Smooth muscle cell (in vitro differentiated cells): ENCODE results near the gene SIRT4. TPM values are rescaled to one million over a fixed set of nuclear protein-coding genes. Genes with fewer than 3 reads are reported as not detected.

ENCODE experiments used
- DNase-seq: peaks from one replicate; lab custom pipeline; 2025; ENCODE audit not compliant: unreplicated experiment; lab: John Stamatoyannopoulos, UW
- H2AFZ ChIP-seq: fragments of 200-600 bp; sonication (generic); 2 replicates; pipeline ENCODE4 v1.6.0; 2016; ENCODE audit warnings: antibody characterized with exemption, low read depth, mild to moderate bottlenecking
- H3F3A ChIP-seq: fragments of 200-600 bp; sonication (generic); 2 replicates; pipeline ENCODE4 v1.6.0; 2017; ENCODE audit warnings: antibody characterized with exemption, low read depth
- H3K27ac ChIP-seq: fragments of 200-600 bp; sonication (generic); 2 replicates; pipeline ENCODE4 v1.5.1; 2016; ENCODE audit warnings: low read depth, mild to moderate bottlenecking
- H3K27me3 ChIP-seq: fragments of 200-600 bp; sonication (generic); 2 replicates; pipeline ENCODE4 v1.6.1; 2016; ENCODE audit warnings: low read depth, mild to moderate bottlenecking
- H3K36me3 ChIP-seq: fragments of 200-600 bp; sonication (generic); 2 replicates; pipeline ENCODE4 v1.5.1; 2016; ENCODE audit warnings: low read depth
- H3K4me1 ChIP-seq: fragments of 200-600 bp; sonication (generic); 2 replicates; pipeline ENCODE4 v1.5.1; 2016; ENCODE audit warnings: low read depth
- H3K4me2 ChIP-seq: fragments of 200-600 bp; sonication (generic); 2 replicates; pipeline ENCODE4 v1.6.0; 2016; ENCODE audit warnings: mild to moderate bottlenecking
- H3K4me3 ChIP-seq: fragments of 200-600 bp; sonication (generic); 2 replicates; pipeline ENCODE4 v1.5.1; 2016; ENCODE audit warnings: mild to moderate bottlenecking
- H3K79me2 ChIP-seq: fragments of 200-600 bp; sonication (generic); 2 replicates; pipeline ENCODE4 v1.6.0; 2016; ENCODE audit warnings: low read depth, mild to moderate bottlenecking
- H3K9ac ChIP-seq: fragments of 200-600 bp; sonication (generic); 2 replicates; pipeline ENCODE4 v1.6.0; 2016; ENCODE audit warnings: low read depth
- H3K9me3 ChIP-seq: fragments of 200-600 bp; sonication (generic); replicated peaks from 2 replicates; pipeline ENCODE4 v1.5.1; 2016; ENCODE audit warnings: low read depth
- H4K20me1 ChIP-seq: fragments of 200-600 bp; sonication (generic); 2 replicates; pipeline ENCODE4 v1.6.0; 2016; ENCODE audit warnings: low read depth
- WGBS: methylation state at CpG from one replicate; pipeline ENCODE4 v1.1.7; 2016; ENCODE audit warnings: low lambda C conversion rate; 5-methylcytosine and 5-hydroxymethylcytosine counted together
- polyA plus RNA-seq: library from polyadenylated mRNA; unstranded; fragments of >200 nt; fragmentation: Nextera tagmentation; extraction: Ambion mirVana; gene quantifications from 2 replicates; pipeline ENCODE4 v1.2.1, GENCODE V29; 2016
- total RNA-seq: library from RNA; depleted of rRNA; stranded (reverse); fragments of >200 nt; gene quantifications from 2 replicates; pipeline ENCODE4 v1.2.3, GENCODE V29; 2014
- TF ChIP-seq, protein P1 (sequence below): fragments of 200-600 bp; sonication (generic); IDR thresholded peaks from 2 replicates; pipeline ENCODE4 v1.5.1; 2017; ENCODE audit warnings: borderline replicate concordance, mild to moderate bottlenecking, antibody characterized with exemption; ENCODE audit not compliant: insufficient read depth, poor library complexity, severe bottlenecking

Gene SIRT4
- total and polyA plus RNA-seq, 2 experiments from 2014 or later, result 2.7 to 5.3 TPM

DNA sequence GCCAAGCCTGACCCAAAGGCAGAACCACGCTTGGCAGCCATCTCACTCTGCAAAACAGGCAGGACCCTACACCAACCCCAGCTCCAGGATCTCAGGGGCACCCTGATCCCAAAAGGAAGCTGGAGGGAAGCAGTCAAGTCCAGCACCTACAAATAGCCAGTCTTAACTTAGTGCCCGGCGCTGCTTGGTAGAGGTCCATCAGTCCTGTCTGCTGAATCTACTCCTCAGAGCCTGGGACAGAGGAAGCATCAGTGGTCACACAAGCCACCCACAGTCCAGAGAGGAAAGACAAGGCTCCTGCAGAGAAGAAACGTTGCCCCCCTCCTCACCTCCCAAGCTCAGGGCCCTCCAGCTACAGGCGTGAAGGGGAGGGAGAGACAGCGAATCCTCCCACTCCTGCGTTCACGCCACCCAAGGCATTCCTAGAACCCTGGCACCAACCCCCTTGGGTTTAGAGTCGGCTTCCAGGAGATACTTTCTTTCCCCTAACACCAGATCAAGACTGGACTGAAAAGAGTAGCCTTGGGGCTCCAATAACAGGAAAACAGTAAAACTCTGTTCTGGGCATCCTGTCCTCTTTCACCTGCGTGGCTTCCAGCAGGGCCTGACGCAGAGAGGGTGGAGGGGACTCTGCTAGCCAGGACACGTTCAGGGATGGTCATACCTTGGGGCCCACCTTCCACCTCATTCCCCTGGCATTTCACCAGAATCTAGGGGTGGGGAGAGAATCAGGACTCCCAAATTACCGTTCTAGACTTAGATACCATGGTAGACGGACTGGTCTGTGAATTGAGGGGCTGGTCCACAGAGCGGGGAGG is 37.8 kb upstream of the SIRT4 start:
- H3K36me3 ChIP-seq, result no peaks in the 10 kb centered on the region
- H3K9me3 ChIP-seq, result no peaks in the 10 kb centered on the region
- no peak for DNase-seq
- H3K4me3 ChIP-seq, result peak overlapping the region; percentile 97
- H4K20me1 ChIP-seq, result peaks cover 55% of the 10 kb centered on the region
- TF ChIP-seq, protein P1, sequence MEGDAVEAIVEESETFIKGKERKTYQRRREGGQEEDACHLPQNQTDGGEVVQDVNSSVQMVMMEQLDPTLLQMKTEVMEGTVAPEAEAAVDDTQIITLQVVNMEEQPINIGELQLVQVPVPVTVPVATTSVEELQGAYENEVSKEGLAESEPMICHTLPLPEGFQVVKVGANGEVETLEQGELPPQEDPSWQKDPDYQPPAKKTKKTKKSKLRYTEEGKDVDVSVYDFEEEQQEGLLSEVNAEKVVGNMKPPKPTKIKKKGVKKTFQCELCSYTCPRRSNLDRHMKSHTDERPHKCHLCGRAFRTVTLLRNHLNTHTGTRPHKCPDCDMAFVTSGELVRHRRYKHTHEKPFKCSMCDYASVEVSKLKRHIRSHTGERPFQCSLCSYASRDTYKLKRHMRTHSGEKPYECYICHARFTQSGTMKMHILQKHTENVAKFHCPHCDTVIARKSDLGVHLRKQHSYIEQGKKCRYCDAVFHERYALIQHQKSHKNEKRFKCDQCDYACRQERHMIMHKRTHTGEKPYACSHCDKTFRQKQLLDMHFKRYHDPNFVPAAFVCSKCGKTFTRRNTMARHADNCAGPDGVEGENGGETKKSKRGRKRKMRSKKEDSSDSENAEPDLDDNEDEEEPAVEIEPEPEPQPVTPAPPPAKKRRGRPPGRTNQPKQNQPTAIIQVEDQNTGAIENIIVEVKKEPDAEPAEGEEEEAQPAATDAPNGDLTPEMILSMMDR, result no peak
- H3K4me1 ChIP-seq, result peaks cover 28% of the 10 kb centered on the region
- no peak overlapping the region for H2AFZ ChIP-seq
- H3K79me2 ChIP-seq, result peaks cover 61% of the 10 kb centered on the region
- H3K27me3 ChIP-seq, result no peaks in the 10 kb centered on the region
- H3K4me2 ChIP-seq, result peak overlapping the region; percentile 97
- peak overlapping the region; percentile 92 for H3K9ac ChIP-seq
- peak overlapping the region; percentile 78 for H3K27ac ChIP-seq
- 26% methylated on average over 15 of the region's 15 CpGs for WGBS
- peaks cover 9% of the 10 kb centered on the region for H3F3A ChIP-seq

DNA sequence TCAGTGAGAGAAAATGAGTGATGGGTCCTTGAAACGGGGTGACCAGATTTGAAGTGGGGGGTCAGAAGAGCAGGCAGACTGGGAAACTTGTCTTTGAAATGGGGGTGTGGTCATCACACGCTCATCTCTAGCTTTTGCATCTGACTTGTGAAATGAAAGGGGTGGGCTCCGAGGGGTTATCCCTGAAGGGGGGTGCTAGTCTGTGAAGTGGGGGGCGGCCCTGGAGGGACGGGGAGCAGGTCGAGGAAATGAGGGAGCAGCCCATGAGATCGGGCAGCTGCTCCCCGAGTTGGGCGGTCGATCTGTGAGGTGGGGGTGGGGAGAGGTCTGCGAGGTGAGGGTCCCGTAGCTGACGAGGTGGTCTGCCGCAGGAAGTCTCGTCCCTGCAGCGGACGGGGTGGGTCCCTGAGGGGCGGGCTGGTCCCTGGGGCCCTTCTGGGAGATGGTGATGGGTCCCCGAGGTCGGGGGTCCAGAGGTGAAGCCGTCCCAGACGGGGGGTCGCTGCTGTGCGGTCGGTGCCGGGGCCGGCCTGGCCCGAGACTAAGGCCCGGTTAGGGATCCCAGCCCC is 37.1 kb upstream of the SIRT4 start:
- 1% methylated on average over 17 of the region's 29 CpGs for whole genome bisulfite sequencing
- peaks cover 28% of the 10 kb centered on the region for H3K4me1 ChIP-seq
- peak overlapping the region; percentile 62 for H2AFZ ChIP-seq
- peaks cover 48% of the 10 kb centered on the region for H4K20me1 ChIP-seq
- H3K4me2 ChIP-seq, result peak overlapping the region; percentile 97
- TF ChIP-seq, protein P1, result no peak
- H3K79me2 ChIP-seq, result peaks cover 54% of the 10 kb centered on the region
- H3K27ac ChIP-seq, result peak overlapping the region; percentile 78
- H3K36me3 ChIP-seq, result no peaks in the 10 kb centered on the region
- H3K9ac ChIP-seq, result peak overlapping the region; percentile 92
- peaks cover 9% of the 10 kb centered on the region for H3F3A ChIP-seq
- peak overlapping the region; percentile 97 for H3K4me3 ChIP-seq
- no peak for DNase-seq
- no peaks in the 10 kb centered on the region for H3K9me3 ChIP-seq
- no peaks in the 10 kb centered on the region for H3K27me3 ChIP-seq

DNA sequence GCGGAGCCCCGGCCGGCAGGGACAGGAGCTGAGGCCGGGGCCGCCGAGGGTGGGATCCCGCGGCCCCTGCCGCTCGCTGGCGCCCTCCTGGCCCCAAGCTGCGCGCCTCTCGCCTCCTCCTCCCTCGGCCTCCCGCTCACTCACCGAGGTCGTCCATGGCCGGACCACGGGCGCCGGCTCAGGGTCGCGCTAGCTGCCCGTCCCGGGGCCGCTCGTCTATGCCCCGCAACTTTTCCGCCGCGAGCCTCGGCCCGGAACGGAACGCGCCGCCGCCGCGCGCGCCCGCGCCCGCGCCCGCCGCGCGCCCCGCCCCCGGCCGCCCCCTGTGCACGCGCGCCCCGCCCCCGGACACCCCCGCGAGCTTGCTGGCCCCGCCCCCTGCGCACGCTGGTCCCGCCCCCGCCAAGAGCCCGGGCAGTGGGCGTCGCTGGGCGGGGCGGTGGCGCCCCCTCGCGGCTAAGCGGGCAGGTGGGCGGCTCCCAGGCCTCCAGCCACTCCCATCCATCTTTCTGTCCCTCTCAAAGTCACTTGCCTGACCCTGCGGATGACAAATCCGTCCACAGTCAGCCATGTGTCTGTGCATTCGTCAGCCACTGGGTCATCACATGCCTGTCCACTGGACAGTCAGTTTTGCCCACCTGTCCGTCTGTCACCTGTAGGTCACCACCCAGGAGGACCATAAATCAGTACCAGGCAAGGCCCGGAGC is 36.5 kb upstream of the SIRT4 start, which contains the start of gene PXN:
Gene PXN (minus strand): TSS at position 258 of the 707 bp plus-strand sequence. CDS start 101 bp downstream, at position 157.
- peak; percentile 68 for DNase-seq
- peak within 1 kb of the TSS; percentile 97 for H3K4me2 ChIP-seq
- peaks cover 9% of the 10 kb centered on the region for H3F3A ChIP-seq
- H3K9ac ChIP-seq, result peak within 1 kb of the TSS; percentile 92
- H3K27me3 ChIP-seq, result no peaks in the 10 kb centered on the region
- peak within 1 kb of the TSS; percentile 78 for H3K27ac ChIP-seq
- H2AFZ ChIP-seq, result peak within 1 kb of the TSS; percentile 62
- H3K9me3 ChIP-seq, result no peaks in the 10 kb centered on the region
- H3K36me3 ChIP-seq, result no peaks in the 10 kb centered on the region
- WGBS, result 8% methylated on average over 20 of the region's 81 CpGs
- H3K4me3 ChIP-seq, result peak within 1 kb of the TSS; percentile 97
- peaks cover 41% of the 10 kb centered on the region for H4K20me1 ChIP-seq
- TF ChIP-seq, protein P1, result peak; percentile 83
- H3K79me2 ChIP-seq, result peaks cover 47% of the 10 kb centered on the region
- H3K4me1 ChIP-seq, result peaks cover 28% of the 10 kb centered on the region
